AG09319 (cell line): ENCODE results near the gene NLRP1.
"Not testable (repeated sequence)": the region's sequence is repeated elsewhere in the genome, so short reads cannot be mapped to it uniquely, and the experiment has no call there.

Experiments
- DNase-seq: peaks from one replicate; pipeline ENCODE4 v3.0.0-alpha.2; 2010; ENCODE audit warnings: low read depth; ENCODE audit errors: extremely low read depth
- TF ChIP-seq, protein P1 (sequence below): IDR thresholded peaks from 2 replicates; pipeline ENCODE4 v1.5.1; 2011; ENCODE audit warnings: low read depth, mild to moderate bottlenecking, inconsistent platforms, low read length, moderate library complexity

Gene NLRP1

DNA sequence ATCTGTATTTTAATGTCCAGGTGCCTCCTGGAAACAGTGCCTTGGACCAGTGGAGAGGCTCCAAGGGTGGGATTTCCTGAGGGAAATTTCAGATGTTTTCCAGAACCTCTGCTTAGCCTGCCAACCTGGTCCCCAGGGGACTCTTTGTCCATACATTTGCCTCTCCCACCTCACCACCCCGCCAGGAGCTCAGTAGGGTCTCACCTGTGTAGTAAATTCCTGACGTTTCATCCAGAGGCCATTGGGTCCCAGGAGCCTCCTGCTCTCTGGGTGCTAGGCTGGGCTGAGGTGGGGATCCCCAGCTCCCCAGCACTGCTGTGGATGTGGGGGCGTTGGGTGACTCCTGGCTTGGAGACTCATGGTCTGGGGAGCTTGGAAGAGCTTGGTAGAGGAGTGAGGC lies 2.7 kb downstream of the NLRP1 start:
- TF ChIP-seq, protein P1, sequence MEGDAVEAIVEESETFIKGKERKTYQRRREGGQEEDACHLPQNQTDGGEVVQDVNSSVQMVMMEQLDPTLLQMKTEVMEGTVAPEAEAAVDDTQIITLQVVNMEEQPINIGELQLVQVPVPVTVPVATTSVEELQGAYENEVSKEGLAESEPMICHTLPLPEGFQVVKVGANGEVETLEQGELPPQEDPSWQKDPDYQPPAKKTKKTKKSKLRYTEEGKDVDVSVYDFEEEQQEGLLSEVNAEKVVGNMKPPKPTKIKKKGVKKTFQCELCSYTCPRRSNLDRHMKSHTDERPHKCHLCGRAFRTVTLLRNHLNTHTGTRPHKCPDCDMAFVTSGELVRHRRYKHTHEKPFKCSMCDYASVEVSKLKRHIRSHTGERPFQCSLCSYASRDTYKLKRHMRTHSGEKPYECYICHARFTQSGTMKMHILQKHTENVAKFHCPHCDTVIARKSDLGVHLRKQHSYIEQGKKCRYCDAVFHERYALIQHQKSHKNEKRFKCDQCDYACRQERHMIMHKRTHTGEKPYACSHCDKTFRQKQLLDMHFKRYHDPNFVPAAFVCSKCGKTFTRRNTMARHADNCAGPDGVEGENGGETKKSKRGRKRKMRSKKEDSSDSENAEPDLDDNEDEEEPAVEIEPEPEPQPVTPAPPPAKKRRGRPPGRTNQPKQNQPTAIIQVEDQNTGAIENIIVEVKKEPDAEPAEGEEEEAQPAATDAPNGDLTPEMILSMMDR = no peak
- no peak for DNase-seq

DNA sequence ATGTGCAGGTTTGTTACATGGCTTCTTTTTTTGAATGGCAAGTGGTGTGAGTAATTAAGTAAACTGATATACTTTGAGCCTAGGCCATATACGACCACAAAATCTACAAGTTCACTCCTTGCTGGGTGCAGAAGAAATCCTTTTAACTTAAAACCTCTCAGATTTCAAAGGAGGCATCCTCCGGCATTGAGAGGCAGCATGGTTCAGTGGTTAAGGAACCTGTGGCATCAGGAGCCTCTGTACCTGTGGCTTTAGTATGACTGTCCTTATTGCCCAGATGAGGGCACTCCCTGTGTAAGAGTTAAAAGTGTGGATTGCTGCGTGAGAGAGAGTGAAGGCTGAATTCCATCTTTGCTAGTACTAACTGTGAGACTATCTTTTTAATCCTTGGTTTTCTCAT lies 3.3 kb downstream of the NLRP1 start:
- TF ChIP-seq, protein P1 = no peak
- DNase-seq = no peak

DNA sequence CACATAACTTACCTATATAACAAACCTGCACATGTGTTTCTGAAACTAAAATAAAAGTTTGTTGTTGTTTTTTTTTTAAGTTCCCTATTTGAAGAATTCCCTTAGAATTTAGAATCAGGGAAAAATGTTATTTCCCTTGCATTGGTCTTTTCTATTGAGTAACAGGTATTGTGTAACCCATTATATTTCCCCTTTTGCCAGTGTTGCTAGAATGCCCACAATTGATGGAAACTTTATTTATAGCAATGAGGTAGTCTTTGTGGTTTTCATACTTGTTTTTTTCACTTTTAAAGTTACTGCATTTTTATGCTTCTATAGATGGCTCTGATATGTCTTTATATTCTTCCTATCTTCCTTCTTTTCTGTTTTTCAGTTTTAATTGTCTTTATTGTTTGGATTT lies 3.9 kb downstream of the NLRP1 start:
- no peak for DNase-seq
- TF ChIP-seq, protein P1 = no peak

DNA sequence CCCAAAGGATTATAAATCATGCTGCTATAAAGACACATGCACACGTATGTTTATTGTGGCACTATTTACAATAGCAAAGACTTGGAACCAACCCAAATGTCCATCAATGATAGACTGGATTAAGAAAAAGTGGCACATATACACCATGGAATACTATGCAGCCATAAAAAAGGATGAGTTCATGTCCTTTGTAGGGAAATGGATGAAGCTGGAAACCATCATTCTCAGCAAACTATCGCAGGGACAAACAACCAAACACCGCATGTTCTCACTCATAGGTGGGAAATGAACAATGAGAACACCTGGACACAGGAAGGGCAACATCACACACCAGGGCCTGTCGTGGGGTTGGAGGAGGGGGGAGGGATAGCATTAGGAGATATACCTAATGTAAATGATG lies 5.5 kb downstream of the NLRP1 start:
- DNase-seq = not testable (repeated sequence)

DNA sequence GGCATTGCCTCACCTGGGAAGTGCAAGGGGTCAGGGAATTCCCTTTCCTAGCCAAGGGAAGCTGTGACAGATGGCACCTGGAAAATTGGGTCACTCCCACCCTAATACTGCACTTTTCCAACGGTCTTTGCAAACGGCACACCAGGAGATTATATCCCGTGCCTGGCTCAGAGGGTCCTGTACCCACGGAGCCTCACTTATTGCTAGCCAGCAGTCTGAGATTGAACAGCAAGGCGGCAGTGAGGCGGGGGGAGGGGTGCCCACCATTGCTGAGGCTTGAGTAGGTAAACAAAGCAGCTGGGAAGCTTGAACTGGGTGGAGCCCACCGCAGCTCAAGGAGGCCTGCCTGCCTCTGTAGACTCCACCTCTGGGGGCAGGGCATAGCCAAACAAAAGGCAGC lies 11.3 kb downstream of the NLRP1 start:
- not testable (repeated sequence) for DNase-seq

DNA sequence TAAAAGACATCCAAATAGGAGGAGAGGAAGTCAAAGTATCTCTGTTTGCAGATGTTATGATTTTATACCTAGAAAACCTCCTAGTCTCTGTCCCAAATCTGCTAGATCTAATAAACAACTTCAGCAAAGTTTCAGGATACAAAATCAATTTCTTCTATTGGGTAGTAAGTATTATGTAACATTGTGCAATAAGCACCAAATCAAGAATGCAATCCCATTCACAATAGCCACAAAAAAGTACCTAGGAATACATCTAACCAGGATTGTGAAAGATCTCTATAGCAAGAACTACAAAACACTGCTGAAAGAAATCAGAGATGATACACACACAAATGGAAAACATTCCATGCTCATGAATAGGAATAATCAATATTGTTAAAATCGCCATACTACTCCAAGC lies 13.0 kb downstream of the NLRP1 start:
- TF ChIP-seq, protein P1 = no peak
- no peak for DNase-seq

DNA sequence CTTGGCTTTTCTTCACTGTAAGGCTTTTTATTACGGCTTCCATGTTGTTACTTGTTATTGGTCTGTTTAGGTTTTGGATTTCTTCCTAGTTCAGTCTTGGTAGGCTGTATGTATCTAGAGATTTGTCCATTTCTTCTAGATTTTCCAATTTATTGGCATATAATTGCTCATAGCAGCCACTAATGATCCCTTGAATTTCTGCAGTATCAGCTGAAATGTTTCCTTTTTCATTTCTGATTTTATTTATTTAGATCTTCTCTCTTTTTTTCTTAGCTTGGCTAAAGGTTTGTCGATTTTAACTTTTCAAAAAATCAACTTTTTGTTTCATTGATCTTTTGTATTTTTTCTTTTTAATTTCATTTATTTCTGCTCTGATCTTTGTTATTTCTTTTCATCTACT lies 18.5 kb downstream of the NLRP1 start:
- no peak for DNase-seq
- TF ChIP-seq, protein P1 = no peak

DNA sequence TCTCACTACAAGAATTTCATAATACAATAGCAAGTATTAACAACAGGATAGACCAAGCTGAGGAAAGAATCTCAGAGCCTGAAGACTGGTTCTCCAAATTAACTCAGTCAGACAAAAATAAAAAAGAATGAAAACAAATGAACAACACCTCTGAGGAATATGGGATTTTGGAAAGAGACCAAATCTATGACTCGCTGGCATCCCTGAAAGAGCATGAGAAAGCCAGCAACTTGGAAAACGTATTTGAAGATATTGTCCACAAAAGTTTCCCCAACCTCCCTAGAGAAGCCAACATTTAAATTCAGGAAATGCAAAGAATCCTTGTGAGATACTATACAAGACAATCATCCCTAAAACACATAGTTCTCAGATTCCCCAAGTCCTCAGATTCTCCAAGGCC lies 20.9 kb downstream of the NLRP1 start:
- TF ChIP-seq, protein P1 = no peak
- DNase-seq = no peak

DNA sequence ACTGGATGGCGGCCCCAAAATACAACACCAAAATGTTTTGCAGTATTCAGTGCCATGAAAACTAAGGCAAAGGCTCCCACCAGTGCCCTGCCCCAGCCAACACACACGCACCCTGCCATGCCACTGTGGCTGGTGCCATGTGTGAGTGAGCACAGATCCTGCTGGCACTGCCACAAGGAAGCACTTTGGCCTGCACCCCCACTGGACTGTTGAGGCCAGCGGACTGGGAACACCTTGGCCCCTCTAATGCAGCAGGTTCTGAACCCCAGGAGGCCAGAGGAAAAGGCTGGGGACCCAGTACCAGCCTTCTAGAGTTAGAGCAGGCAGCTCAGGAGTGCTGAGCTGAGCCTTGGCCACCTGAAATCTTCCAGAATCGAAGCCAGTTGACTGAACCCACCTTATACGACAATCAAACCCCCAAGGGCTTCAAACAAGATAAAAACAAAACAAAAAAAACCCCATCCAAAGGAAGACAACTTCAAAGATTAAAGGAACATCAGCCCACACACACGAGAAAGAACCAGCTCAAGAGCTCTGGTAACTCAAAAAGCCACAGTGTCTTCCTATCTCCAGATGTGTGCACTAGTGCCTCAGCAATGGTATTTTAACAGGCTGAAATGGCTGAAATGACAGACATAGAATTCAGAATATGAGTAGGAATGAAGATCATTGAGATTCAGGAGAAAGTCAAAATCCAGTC lies 21.5 kb downstream of the NLRP1 start:
- TF ChIP-seq, protein P1 = no peak
- no peak for DNase-seq
